ENCODE measurements around the gene RXFP2.

RXFP2 gene

DNA sequence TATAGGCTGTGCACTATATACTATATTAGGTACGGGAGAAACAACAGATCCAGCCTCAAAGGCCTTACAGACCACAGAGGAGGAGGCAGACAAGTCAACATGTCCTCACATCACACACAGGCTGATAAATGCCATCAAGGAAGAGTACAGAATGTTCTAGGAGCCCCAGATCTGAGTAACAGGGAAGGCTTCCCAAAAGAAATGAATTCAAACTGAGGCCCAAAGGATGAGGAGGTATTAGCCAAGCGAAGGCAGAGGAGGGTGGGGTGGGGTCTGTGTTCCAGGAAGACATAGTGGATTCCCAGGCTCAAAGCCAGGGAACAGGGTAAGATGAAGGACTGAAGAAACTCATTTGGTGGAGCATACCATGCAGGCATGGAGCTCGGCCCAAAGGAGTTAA lies 55.1 kb downstream of the RXFP2 start:
- Histone ChIP-seq H3K9me3 (ENCODE audit: low read length) (no peaks in the 10 kb centered on the region), H3K27ac (ENCODE audit: low read depth, low read length) (no peak overlapping the region), H3K9ac (ENCODE audit: low read length) (no peak overlapping the region), H3K4me1 (ENCODE audit: insufficient read depth, low read length) (no peaks in the 10 kb centered on the region), H3K36me3 (ENCODE audit: insufficient read depth, low read length) (no peaks in the 10 kb centered on the region), H3K4me3 (ENCODE audit: low read depth in 1 of 2, low read length in 2 of 2) (no peak overlapping the region), H3K27me3 (ENCODE audit: control insufficient read depth in 1 of 2, insufficient read depth in 2 of 2, low read length in 2 of 2) (no peaks in the 10 kb centered on the region)

DNA sequence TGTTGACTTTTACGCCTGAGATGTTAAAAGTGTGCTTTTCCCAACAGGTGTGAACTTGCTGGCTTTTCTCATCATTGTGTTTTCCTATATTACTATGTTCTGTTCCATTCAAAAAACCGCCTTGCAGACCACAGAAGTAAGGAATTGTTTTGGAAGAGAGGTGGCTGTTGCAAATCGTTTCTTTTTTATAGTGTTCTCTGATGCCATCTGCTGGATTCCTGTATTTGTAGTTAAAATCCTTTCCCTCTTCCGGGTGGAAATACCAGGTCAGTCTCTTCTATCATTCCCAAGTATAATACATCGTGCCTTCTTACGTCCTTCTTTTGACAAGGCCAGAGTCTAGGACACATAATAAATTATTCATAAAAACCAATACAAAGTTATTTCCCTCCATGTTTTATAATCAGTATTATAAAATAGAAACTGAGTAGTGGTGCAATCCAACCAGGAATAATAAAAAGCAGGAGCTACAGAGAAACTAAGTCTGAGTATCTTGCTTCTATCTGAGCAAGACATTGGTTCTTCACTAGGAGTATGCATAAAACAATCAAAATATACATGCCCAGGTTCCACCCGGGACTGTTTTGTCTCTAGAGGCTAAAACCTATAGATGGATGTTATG lies 57.9 kb downstream of the RXFP2 start:
- H3K27ac ChIP-seq (ENCODE audit: low read depth, low read length) = no peak overlapping the region

DNA sequence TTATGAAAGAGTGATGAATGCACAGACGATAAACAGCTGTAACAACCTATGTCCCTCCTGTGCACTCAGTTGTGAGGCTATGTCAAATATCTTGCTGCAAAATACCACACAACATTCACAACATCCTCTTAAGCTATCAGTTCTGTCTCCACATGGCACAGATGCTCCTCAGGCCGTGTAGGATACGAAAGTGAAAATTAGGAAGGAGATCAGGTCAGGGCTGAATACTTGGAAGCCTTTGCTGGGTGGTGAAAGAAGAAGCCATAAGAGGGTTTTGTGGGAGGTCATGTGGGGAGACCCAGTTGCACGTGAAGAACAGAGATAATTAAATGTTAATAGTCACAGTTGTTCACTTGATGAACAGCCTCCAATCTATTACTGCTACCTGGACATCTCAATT lies 58.9 kb downstream of the RXFP2 start:
- no peaks in the 10 kb centered on the region for H3K4me1 ChIP-seq (ENCODE audit: insufficient read depth, low read length)
- H3K36me3 ChIP-seq (ENCODE audit: insufficient read depth, low read length) = no peaks in the 10 kb centered on the region
- H3K27ac ChIP-seq (ENCODE audit: low read depth, low read length) = no peak overlapping the region
- H3K9ac ChIP-seq (ENCODE audit: low read length) = no peak overlapping the region
- no peaks in the 10 kb centered on the region for H3K9me3 ChIP-seq (ENCODE audit: low read length)
- no peaks in the 10 kb centered on the region for H3K27me3 ChIP-seq (ENCODE audit: control insufficient read depth in 1 of 2, insufficient read depth in 2 of 2, low read length in 2 of 2)
- no peak overlapping the region for H3K4me3 ChIP-seq (ENCODE audit: low read depth in 1 of 2, low read length in 2 of 2)

More for the DNA sequence above, 57.9 kb downstream of the RXFP2 start:
- H3K36me3 ChIP-seq (ENCODE audit: insufficient read depth, low read length) = no peaks in the 10 kb centered on the region
- no peak overlapping the region for H3K9ac ChIP-seq (ENCODE audit: low read length)
- H3K4me3 ChIP-seq (ENCODE audit: low read depth in 1 of 2, low read length in 2 of 2) = no peak overlapping the region
- H3K9me3 ChIP-seq (ENCODE audit: low read length) = no peaks in the 10 kb centered on the region
- no peaks in the 10 kb centered on the region for H3K4me1 ChIP-seq (ENCODE audit: insufficient read depth, low read length)
- H3K27me3 ChIP-seq (ENCODE audit: control insufficient read depth in 1 of 2, insufficient read depth in 2 of 2, low read length in 2 of 2) = no peaks in the 10 kb centered on the region

DNA sequence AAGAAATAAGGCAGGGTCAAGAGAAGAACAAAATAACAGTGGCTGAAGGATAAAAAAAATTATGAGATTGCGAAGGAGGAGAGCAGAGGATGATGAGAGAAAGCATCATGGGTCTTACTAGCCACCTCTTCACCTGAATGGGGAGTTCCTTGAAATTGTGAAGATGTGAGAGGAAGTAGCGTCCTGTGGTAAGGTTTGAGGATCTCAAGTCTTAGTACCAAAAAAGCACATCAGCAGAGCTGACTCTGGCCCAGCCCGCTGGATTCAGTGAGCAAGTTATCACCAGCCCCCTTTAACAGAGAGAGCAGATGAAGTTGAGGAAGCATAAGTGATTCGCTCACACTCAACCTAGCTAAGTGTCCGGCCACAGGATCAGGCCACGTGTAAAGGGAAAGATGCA lies 61.8 kb downstream of the RXFP2 start:
- H3K9me3 ChIP-seq (ENCODE audit: low read length) = no peaks in the 10 kb centered on the region
- no peak overlapping the region for H3K27ac ChIP-seq (ENCODE audit: low read depth, low read length)
- H3K36me3 ChIP-seq (ENCODE audit: insufficient read depth, low read length) = no peaks in the 10 kb centered on the region
- H3K9ac ChIP-seq (ENCODE audit: low read length) = no peak overlapping the region
- H3K27me3 ChIP-seq (ENCODE audit: control insufficient read depth in 1 of 2, insufficient read depth in 2 of 2, low read length in 2 of 2) = no peaks in the 10 kb centered on the region
- H3K4me1 ChIP-seq (ENCODE audit: insufficient read depth, low read length) = no peaks in the 10 kb centered on the region
- no peak overlapping the region for H3K4me3 ChIP-seq (ENCODE audit: low read depth in 1 of 2, low read length in 2 of 2)

GRCh38 chr13:31803311-31803710 lies 64.0 kb downstream of the RXFP2 start:
- no peak overlapping the region for H3K27ac ChIP-seq (ENCODE audit: low read depth, low read length)
- no peak overlapping the region for H3K4me3 ChIP-seq (ENCODE audit: low read depth in 1 of 2, low read length in 2 of 2)
- H3K9ac ChIP-seq (ENCODE audit: low read length) = no peak overlapping the region
- H3K27me3 ChIP-seq (ENCODE audit: control insufficient read depth in 1 of 2, insufficient read depth in 2 of 2, low read length in 2 of 2) = no peaks in the 10 kb centered on the region
- H3K36me3 ChIP-seq (ENCODE audit: insufficient read depth, low read length) = no peaks in the 10 kb centered on the region
- no peaks in the 10 kb centered on the region for H3K9me3 ChIP-seq (ENCODE audit: low read length)
- no peaks in the 10 kb centered on the region for H3K4me1 ChIP-seq (ENCODE audit: insufficient read depth, low read length)

- Histone ChIP-seq H3K36me3 (ENCODE audit: insufficient read depth, low read length) (no peaks in the 10 kb centered on the region), H3K27me3 (ENCODE audit: control insufficient read depth in 1 of 2, insufficient read depth in 2 of 2, low read length in 2 of 2) (no peaks in the 10 kb centered on the region), H3K27ac (ENCODE audit: low read depth, low read length) (no peak overlapping the region), H3K4me1 (ENCODE audit: insufficient read depth, low read length) (no peaks in the 10 kb centered on the region), H3K4me3 (ENCODE audit: low read depth in 1 of 2, low read length in 2 of 2) (no peak overlapping the region), H3K9ac (ENCODE audit: low read length) (no peak overlapping the region), H3K9me3 (ENCODE audit: low read length) (no peaks in the 10 kb centered on the region)
These were observed 66.5 kb downstream of the RXFP2 start for GRCh38 chr13:31805841-31806240.

- Histone ChIP-seq H3K27ac (ENCODE audit: low read depth, low read length) (no peak overlapping the region), H3K9me3 (ENCODE audit: low read length) (no peaks in the 10 kb centered on the region), H3K36me3 (ENCODE audit: insufficient read depth, low read length) (no peaks in the 10 kb centered on the region), H3K4me1 (ENCODE audit: insufficient read depth, low read length) (no peaks in the 10 kb centered on the region), H3K27me3 (ENCODE audit: control insufficient read depth in 1 of 2, insufficient read depth in 2 of 2, low read length in 2 of 2) (no peaks in the 10 kb centered on the region), H3K9ac (ENCODE audit: low read length) (no peak overlapping the region), H3K4me3 (ENCODE audit: low read depth in 1 of 2, low read length in 2 of 2) (no peak overlapping the region)
These were observed 67.8 kb downstream of the RXFP2 start for GRCh38 chr13:31807090-31807541.

DNA sequence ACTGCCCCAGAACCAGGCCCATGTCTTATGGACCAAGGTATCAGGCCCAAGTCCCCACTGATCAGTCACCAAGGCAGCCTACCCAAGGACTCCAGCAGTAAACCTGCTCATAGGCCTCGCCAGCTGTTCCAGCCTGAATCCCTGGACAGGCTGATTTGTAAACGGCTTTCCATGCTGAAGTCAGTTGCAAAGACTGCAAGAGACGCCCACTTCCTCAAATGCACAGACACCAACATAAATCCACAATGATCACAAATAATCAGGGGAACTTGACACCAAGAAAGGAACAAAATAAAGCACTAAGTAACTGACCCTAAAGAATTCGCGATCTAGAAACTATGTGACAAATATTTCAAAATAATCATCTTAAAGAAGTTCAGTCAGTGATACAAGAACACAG lies 75.2 kb downstream of the RXFP2 start:
- Histone ChIP-seq H3K27ac (ENCODE audit: low read depth, low read length) (no peak overlapping the region), H3K9ac (ENCODE audit: low read length) (no peak overlapping the region), H3K27me3 (ENCODE audit: control insufficient read depth in 1 of 2, insufficient read depth in 2 of 2, low read length in 2 of 2) (no peaks in the 10 kb centered on the region), H3K36me3 (ENCODE audit: insufficient read depth, low read length) (no peaks in the 10 kb centered on the region), H3K9me3 (ENCODE audit: low read length) (peaks cover 4% of the 10 kb centered on the region), H3K4me1 (ENCODE audit: insufficient read depth, low read length) (no peaks in the 10 kb centered on the region), H3K4me3 (ENCODE audit: low read depth in 1 of 2, low read length in 2 of 2) (no peak overlapping the region)

DNA sequence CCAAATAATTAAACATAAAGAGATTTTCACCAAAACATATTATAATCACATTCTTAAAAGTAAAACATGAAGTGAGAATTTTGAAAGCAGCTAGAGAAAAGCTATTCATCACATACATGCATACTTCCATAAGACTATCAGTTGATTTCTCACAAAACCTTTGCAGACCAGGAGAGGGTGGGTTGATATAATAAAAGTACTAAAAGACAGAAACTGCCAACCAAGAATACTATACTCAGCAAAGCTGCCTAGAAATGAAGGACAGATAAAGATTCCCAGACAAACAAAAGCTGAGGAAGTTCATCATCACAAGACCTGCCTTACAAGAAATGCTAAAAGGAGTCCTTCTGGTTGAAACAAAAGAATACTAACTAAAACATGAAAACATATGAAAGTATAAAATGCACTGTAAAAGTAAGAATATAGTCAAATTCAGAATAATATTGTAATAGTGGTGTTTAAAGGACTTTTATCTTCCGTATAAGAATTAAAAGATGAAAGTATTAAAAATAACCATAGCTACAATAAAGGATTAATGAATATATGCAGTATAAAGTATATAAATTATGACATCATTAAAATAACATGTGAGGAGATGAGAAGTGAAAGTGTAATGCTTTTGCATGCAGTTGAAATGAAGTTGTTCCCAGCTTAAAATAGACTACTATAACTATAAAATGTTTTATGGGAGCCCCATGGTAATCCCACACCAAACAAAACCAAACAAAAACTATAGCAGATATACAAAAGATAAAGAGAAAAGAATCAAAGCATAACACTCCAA lies 76.2 kb downstream of the RXFP2 start:
- Histone ChIP-seq H3K9me3 (ENCODE audit: low read length) (peaks cover 4% of the 10 kb centered on the region), H3K9ac (ENCODE audit: low read length) (no peak overlapping the region), H3K4me3 (ENCODE audit: low read depth in 1 of 2, low read length in 2 of 2) (no peak overlapping the region), H3K4me1 (ENCODE audit: insufficient read depth, low read length) (no peaks in the 10 kb centered on the region), H3K27ac (ENCODE audit: low read depth, low read length) (no peak overlapping the region), H3K27me3 (ENCODE audit: control insufficient read depth in 1 of 2, insufficient read depth in 2 of 2, low read length in 2 of 2) (no peaks in the 10 kb centered on the region), H3K36me3 (ENCODE audit: insufficient read depth, low read length) (no peaks in the 10 kb centered on the region)

GRCh38 chr13:31818236-31818635 lies 78.9 kb downstream of the RXFP2 start:
- Histone ChIP-seq H3K36me3 (ENCODE audit: insufficient read depth, low read length) (no peaks in the 10 kb centered on the region), H3K27me3 (ENCODE audit: control insufficient read depth in 1 of 2, insufficient read depth in 2 of 2, low read length in 2 of 2) (no peaks in the 10 kb centered on the region), H3K9ac (ENCODE audit: low read length) (no peak overlapping the region), H3K9me3 (ENCODE audit: low read length) (peaks cover 4% of the 10 kb centered on the region), H3K4me1 (ENCODE audit: insufficient read depth, low read length) (no peaks in the 10 kb centered on the region), H3K4me3 (ENCODE audit: low read depth in 1 of 2, low read length in 2 of 2) (no peak overlapping the region), H3K27ac (ENCODE audit: low read depth, low read length) (no peak overlapping the region)

DNA sequence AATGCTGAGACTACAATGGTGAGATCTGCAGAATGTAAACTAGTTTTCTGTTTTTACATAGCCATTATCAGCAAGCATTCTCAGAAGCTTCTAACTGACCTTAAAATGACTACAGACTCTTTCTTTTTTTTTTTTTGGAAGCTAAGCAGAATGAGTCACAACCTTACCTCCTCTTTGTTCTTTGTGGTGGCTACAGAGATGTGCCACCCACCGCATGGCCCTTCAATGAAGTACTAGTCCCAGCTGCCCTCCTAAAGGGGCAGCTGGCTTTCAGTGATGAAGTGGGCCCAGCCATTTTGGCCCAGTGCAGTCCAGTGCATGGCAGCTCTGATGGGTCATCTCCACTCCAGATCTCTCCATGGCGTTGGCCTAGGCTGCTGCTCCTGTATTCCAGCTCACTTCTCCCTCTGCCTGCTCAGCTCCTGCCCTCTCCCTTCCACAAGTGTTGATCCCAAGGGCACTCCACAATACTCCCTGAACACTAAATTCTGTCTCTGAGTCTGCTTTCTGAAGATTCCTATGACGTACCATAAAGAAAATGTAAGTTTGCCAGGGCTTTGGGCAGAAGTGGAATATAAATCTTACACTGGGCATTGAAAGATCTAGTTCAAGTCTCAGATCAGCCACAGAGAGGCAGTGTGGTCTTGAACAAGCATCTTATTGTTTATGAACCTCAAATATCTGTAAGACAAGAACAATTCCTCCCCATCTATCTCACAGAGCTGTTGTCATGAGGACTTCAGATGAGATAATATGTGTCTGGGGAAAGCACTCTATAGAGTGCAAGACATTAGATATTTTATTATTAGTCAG lies 85.6 kb downstream of the RXFP2 start:
- no peaks in the 10 kb centered on the region for H3K27me3 ChIP-seq (ENCODE audit: control insufficient read depth in 1 of 2, insufficient read depth in 2 of 2, low read length in 2 of 2)
- H3K4me3 ChIP-seq (ENCODE audit: low read depth in 1 of 2, low read length in 2 of 2) = no peak overlapping the region
- no peaks in the 10 kb centered on the region for H3K9me3 ChIP-seq (ENCODE audit: low read length)
- H3K27ac ChIP-seq (ENCODE audit: low read depth, low read length) = no peak overlapping the region
- H3K36me3 ChIP-seq (ENCODE audit: insufficient read depth, low read length) = no peaks in the 10 kb centered on the region
- H3K9ac ChIP-seq (ENCODE audit: low read length) = no peak overlapping the region
- no peaks in the 10 kb centered on the region for H3K4me1 ChIP-seq (ENCODE audit: insufficient read depth, low read length)

Measured in muscle layer of colon (tissue), 2 donors.